Pons (tissue), 1 donor: ENCODE measurements around the gene POLDIP2.

Experiments
- DNase-seq: peaks from one replicate; pipeline ENCODE4 v3.0.0-alpha.2; 2016; ENCODE audit warnings: low spot score

POLDIP2 gene

GRCh38 chr17:28315846-28316705, 41.3 kb downstream of the POLDIP2 start:
- no peak for DNase-seq

- no peak for DNase-seq
These were observed 43.5 kb downstream of the POLDIP2 start for GRCh38 chr17:28313841-28314240.

GRCh38 chr17:28306954-28307401, 50.3 kb downstream of the POLDIP2 start:
- no peak for DNase-seq

GRCh38 chr17:28298449-28298848, 58.9 kb downstream of the POLDIP2 start:
- DNase-seq = no peak
